ENCODE measurements around the gene KCTD2. TPM values are rescaled to one million over a fixed set of nuclear protein-coding genes. Genes with fewer than 3 reads are reported as not detected.

Gene KCTD2
- total RNA-seq, 2 donors from 2014 or later, result 18.7 to 22.7 TPM

GRCh38 chr17:75063626-75064025 is 16.6 kb downstream of the KCTD2 start:
- no peak for TF ChIP-seq CTCF (IDR thresholded peaks at IDR 0.05)
- no peaks in the 10 kb centered on the region for H3K27me3 ChIP-seq (replicated peaks; ENCODE audit: insufficient read depth)
- no peaks in the 10 kb centered on the region for H3K9me3 ChIP-seq
- no peak for DNase-seq (ENCODE audit: low spot score)
- ATAC-seq (ENCODE audit: insufficient number of reproducible peaks, low FRiP score, low read depth), result no peak
- H3K36me3 ChIP-seq, result peaks cover 56% of the 10 kb centered on the region
- H3K4me3 ChIP-seq, result no peak overlapping the region
- H3K4me1 ChIP-seq (ENCODE audit: control insufficient read depth in 1 of 2, low read depth in 2 of 2), result no peaks in the 10 kb centered on the region
- no peak overlapping the region for H3K27ac ChIP-seq

GRCh38 chr17:75064040-75064439 is 17.0 kb downstream of the KCTD2 start:
- no peak overlapping the region for H3K27ac ChIP-seq
- H3K4me3 ChIP-seq, result no peak overlapping the region
- H3K4me1 ChIP-seq (ENCODE audit: control insufficient read depth in 1 of 2, low read depth in 2 of 2), result no peaks in the 10 kb centered on the region
- TF ChIP-seq CTCF (IDR thresholded peaks at IDR 0.05), result no peak
- no peaks in the 10 kb centered on the region for H3K9me3 ChIP-seq
- ATAC-seq (ENCODE audit: insufficient number of reproducible peaks, low FRiP score, low read depth) (no peak), DNase-seq (ENCODE audit: low spot score) (no peak)
- peaks cover 56% of the 10 kb centered on the region for H3K36me3 ChIP-seq
- no peaks in the 10 kb centered on the region for H3K27me3 ChIP-seq (replicated peaks; ENCODE audit: insufficient read depth)

- H3K36me3 ChIP-seq, result peaks cover 56% of the 10 kb centered on the region
- no peak overlapping the region for H3K4me3 ChIP-seq
- no peak for TF ChIP-seq CTCF (IDR thresholded peaks at IDR 0.05)
- no peaks in the 10 kb centered on the region for H3K4me1 ChIP-seq (ENCODE audit: control insufficient read depth in 1 of 2, low read depth in 2 of 2)
- ATAC-seq (ENCODE audit: insufficient number of reproducible peaks, low FRiP score, low read depth) (no peak), DNase-seq (ENCODE audit: low spot score) (no peak)
- no peaks in the 10 kb centered on the region for H3K27me3 ChIP-seq (replicated peaks; ENCODE audit: insufficient read depth)
- H3K9me3 ChIP-seq, result no peaks in the 10 kb centered on the region
- no peak overlapping the region for H3K27ac ChIP-seq
Measured at GRCh38 chr17:75064460-75064859, 17.4 kb downstream of the KCTD2 start.

GRCh38 chr17:75064867-75065561 is 18.0 kb downstream of the KCTD2 start:
- no peak for ATAC-seq (ENCODE audit: insufficient number of reproducible peaks, low FRiP score, low read depth)
- Histone ChIP-seq H3K36me3 (peaks cover 56% of the 10 kb centered on the region), H3K4me3 (no peak overlapping the region), H3K27me3 (replicated peaks; ENCODE audit: insufficient read depth) (no peaks in the 10 kb centered on the region), H3K9me3 (no peaks in the 10 kb centered on the region), H3K4me1 (ENCODE audit: control insufficient read depth in 1 of 2, low read depth in 2 of 2) (no peaks in the 10 kb centered on the region), H3K27ac (no peak overlapping the region)
- TF ChIP-seq CTCF (IDR thresholded peaks at IDR 0.05), result no peak
- no peak for DNase-seq (ENCODE audit: low spot score)

GRCh38 chr17:75065562-75066151 is 18.6 kb downstream of the KCTD2 start:
- Histone ChIP-seq H3K27ac (no peak overlapping the region), H3K36me3 (peaks cover 50% of the 10 kb centered on the region)
- ATAC-seq (ENCODE audit: insufficient number of reproducible peaks, low FRiP score, low read depth), result no peak

More at GRCh38 chr17:75065562-75066151, 18.6 kb downstream of the KCTD2 start:
- DNase-seq (ENCODE audit: low spot score), result no peak
- H3K4me1 ChIP-seq (ENCODE audit: control insufficient read depth in 1 of 2, low read depth in 2 of 2), result no peaks in the 10 kb centered on the region
- no peaks in the 10 kb centered on the region for H3K27me3 ChIP-seq (replicated peaks; ENCODE audit: insufficient read depth)
- no peak for TF ChIP-seq CTCF (IDR thresholded peaks at IDR 0.05)
- no peak overlapping the region for H3K4me3 ChIP-seq
- no peaks in the 10 kb centered on the region for H3K9me3 ChIP-seq
